HUES48 (cell line): ENCODE results near the gene ALAS1.
"Not testable (repeated sequence)": the region's sequence is repeated elsewhere in the genome, so short reads cannot be mapped to it uniquely, and the experiment has no call there.

Experiments
- H3K27ac ChIP-seq: one replicate; pipeline ENCODE4 v1.7.0; 2013; ENCODE audit warnings: low read depth, low read length, inconsistent platforms
- H3K27me3 ChIP-seq: 2 replicates; pipeline ENCODE4 v1.6.1; 2013; ENCODE audit warnings: mild to moderate bottlenecking, low read length; ENCODE audit not compliant: control insufficient read depth, insufficient read depth
- H3K36me3 ChIP-seq: 2 replicates; pipeline ENCODE4 v1.6.1; 2013; ENCODE audit warnings: low read length; ENCODE audit not compliant: control insufficient read depth, insufficient read depth
- H3K4me1 ChIP-seq: 2 replicates; pipeline ENCODE4 v1.6.1; 2013; ENCODE audit warnings: mild to moderate bottlenecking, low read length; ENCODE audit not compliant: control insufficient read depth, insufficient read depth
- H3K4me3 ChIP-seq: 2 replicates; pipeline ENCODE4 v1.5.1; 2013; ENCODE audit warnings: mild to moderate bottlenecking, low read depth, low read length
- H3K9ac ChIP-seq: 2 replicates; pipeline ENCODE4 v1.6.1; 2013; ENCODE audit warnings: mild to moderate bottlenecking, low read depth, low read length, moderate library complexity
- H3K9me3 ChIP-seq: 2 replicates; pipeline ENCODE4 v1.6.1; 2013; ENCODE audit warnings: low read length; ENCODE audit not compliant: control insufficient read depth, insufficient read depth

The ALAS1 gene

DNA sequence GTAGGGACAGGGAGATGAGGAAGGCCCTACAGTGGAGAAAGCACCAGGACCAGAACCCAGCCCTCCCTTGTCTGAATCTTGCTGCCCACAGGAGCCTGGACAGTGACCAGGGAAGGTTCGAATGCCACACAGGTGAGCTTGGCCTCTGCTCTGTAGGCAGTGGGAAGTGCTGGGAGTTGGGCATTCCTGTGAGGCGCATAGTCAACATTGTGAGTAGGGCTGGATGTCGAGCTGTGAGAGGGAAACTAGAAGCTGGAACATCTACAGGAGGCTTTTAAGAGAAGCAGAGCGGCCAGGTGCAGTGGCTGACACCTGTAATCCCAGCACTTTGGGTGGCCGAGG lies 20.3 kb upstream of the ALAS1 start:
- Histone ChIP-seq H3K9ac (no peak overlapping the region), H3K36me3 (no peaks in the 10 kb centered on the region), H3K9me3 (no peaks in the 10 kb centered on the region), H3K27ac (no peak overlapping the region), H3K4me3 (no peak overlapping the region), H3K27me3 (no peaks in the 10 kb centered on the region), H3K4me1 (no peaks in the 10 kb centered on the region)

DNA sequence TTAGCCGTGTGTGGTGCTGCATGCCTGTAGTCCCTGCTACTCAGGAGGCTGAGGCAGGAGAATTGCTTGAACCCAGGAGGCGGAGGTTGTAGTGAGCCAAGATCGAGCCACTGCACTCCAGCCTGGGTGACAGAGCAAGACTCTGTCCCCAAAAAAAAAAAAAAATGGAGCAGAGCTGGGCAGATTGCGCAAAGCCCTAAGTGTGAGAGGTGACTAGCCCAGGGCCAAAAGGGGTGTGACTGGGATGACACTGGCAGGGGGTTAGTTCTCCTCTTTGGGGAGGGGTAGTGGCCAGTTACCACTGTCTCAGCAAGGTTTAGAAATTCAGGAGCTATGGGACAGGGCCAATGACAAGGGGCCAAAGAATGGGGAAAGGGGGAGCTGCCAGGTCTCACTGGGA lies 19.8 kb upstream of the ALAS1 start:
- not testable (repeated sequence) for H3K4me3 ChIP-seq, H3K27me3 ChIP-seq, H3K4me1 ChIP-seq, H3K9me3 ChIP-seq, H3K27ac ChIP-seq, H3K9ac ChIP-seq, H3K36me3 ChIP-seq

DNA sequence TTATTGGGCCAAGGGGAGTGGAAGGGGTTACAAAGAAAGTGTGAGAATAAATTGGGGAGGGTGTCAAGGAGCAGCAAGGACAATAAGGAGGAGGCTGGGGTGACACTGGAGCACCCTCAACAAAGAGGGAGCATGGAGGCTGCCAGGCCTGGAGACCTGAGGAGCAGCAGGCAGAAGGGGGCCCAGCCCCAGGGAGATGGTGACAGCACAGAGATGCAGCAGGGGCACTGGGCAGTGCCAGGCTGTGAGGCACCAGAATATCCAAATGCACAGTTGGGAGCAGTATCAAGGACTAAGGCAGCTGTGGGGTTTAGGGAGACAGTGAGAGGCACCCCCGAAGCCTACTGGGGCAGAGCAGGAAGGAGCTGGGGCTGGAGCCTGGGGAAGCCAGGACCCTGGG lies 19.4 kb upstream of the ALAS1 start:
- no peaks in the 10 kb centered on the region for H3K4me1 ChIP-seq
- no peak overlapping the region for H3K27ac ChIP-seq
- H3K4me3 ChIP-seq: no peak overlapping the region
- no peaks in the 10 kb centered on the region for H3K9me3 ChIP-seq
- H3K27me3 ChIP-seq: no peaks in the 10 kb centered on the region
- H3K36me3 ChIP-seq: no peaks in the 10 kb centered on the region
- H3K9ac ChIP-seq: no peak overlapping the region

GRCh38 chr3:52181543-52181942 lies 16.4 kb upstream of the ALAS1 start:
- Histone ChIP-seq H3K9me3 (no peaks in the 10 kb centered on the region), H3K36me3 (no peaks in the 10 kb centered on the region), H3K27ac (peak overlapping the region; percentile 20), H3K4me3 (no peak overlapping the region), H3K27me3 (no peaks in the 10 kb centered on the region), H3K9ac (no peak overlapping the region), H3K4me1 (no peaks in the 10 kb centered on the region)

- Histone ChIP-seq H3K9ac (no peak overlapping the region), H3K4me1 (no peaks in the 10 kb centered on the region), H3K9me3 (no peaks in the 10 kb centered on the region), H3K27ac (no peak overlapping the region), H3K36me3 (no peaks in the 10 kb centered on the region), H3K27me3 (no peaks in the 10 kb centered on the region), H3K4me3 (no peak overlapping the region)
Observed at GRCh38 chr3:52182196-52182595, 15.8 kb upstream of the ALAS1 start.

- Histone ChIP-seq H3K4me3 (no peak overlapping the region), H3K36me3 (no peaks in the 10 kb centered on the region), H3K4me1 (no peaks in the 10 kb centered on the region), H3K27ac (no peak overlapping the region), H3K9ac (no peak overlapping the region), H3K27me3 (no peaks in the 10 kb centered on the region), H3K9me3 (no peaks in the 10 kb centered on the region)
Observed at GRCh38 chr3:52182691-52183090, 15.3 kb upstream of the ALAS1 start.

DNA sequence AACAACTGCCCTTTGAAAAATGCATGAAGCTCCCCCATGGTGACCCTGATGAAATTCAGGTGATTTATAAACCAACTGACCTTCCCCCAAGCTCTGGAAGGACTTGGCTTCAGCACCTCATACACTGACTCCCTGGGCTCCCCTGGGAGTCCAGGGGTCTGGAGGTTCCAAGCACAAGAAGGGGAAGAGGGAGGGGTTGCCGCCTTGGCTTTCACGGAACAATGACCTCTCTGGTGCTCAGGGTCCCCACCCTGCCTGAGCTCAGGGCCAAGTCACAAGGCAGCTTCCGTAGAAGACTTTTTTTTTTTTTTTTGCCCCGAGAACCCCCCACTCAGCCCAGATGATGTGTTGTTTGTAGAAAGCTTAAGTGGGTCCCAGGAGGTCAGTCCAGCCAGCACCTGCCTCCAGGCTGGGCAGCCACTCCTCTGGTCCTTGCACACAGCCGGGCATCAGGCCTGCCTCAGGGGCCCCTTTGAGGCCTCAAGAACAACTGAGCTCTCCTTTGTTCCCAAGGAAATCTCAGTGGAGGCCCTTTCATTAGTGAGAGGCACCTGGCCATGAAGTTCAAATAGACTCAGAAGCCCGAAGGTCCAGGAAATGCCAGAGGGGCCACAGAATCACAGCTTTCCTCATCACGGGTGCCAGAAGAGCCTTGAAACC lies 14.0 kb upstream of the ALAS1 start:
- Histone ChIP-seq H3K27me3 (no peaks in the 10 kb centered on the region), H3K27ac (no peak overlapping the region), H3K36me3 (no peaks in the 10 kb centered on the region), H3K9me3 (no peaks in the 10 kb centered on the region), H3K4me3 (no peak overlapping the region), H3K9ac (no peak overlapping the region), H3K4me1 (no peaks in the 10 kb centered on the region)

DNA sequence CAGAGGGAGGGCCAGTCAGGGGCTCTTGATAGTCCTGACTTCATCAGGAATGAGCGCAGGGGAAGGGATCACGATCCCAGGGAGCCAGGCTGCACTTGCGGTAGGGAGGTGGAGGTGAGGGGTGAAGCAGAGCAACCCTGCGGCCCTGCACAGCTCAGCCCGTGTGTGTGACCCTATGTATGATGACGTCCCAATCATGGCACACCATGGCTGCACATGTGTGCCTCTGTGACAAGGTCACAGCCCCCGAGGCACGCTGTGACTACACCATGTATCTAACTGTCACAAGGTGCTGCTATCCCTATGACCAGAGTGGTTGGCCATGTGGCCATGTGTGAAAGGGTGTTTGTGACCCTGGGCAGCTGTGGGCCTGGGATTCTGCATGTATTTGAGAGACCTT lies 13.3 kb upstream of the ALAS1 start:
- H3K27ac ChIP-seq: no peak overlapping the region
- H3K9ac ChIP-seq: no peak overlapping the region
- H3K36me3 ChIP-seq: no peaks in the 10 kb centered on the region
- H3K27me3 ChIP-seq: no peaks in the 10 kb centered on the region
- no peak overlapping the region for H3K4me3 ChIP-seq
- no peaks in the 10 kb centered on the region for H3K9me3 ChIP-seq
- H3K4me1 ChIP-seq: no peaks in the 10 kb centered on the region

DNA sequence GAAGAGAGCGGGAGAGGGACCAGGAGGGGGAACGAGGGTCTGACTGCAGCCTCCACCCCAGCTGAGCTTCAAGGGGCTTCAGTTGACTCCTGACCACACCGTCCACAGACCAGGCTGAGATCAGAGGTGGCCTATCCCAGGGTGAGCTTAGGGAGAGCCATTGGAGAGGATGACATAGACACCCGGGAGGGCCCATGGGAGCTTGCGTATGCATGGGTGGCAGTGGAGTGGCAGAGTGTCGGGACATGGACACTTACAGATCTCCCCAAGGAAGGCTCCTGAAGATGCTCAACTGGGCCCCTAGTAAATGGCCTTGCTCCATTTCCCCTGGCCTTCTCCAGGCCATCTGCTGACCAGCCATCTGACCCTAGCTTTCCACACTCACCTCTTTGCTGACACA lies 12.6 kb upstream of the ALAS1 start:
- no peaks in the 10 kb centered on the region for H3K27me3 ChIP-seq
- no peak overlapping the region for H3K9ac ChIP-seq
- H3K4me3 ChIP-seq: no peak overlapping the region
- no peaks in the 10 kb centered on the region for H3K36me3 ChIP-seq
- H3K9me3 ChIP-seq: no peaks in the 10 kb centered on the region
- H3K27ac ChIP-seq: no peak overlapping the region
- no peaks in the 10 kb centered on the region for H3K4me1 ChIP-seq

GRCh38 chr3:52185837-52186236 lies 12.1 kb upstream of the ALAS1 start:
- Histone ChIP-seq H3K4me1 (no peaks in the 10 kb centered on the region), H3K9ac (no peak overlapping the region), H3K9me3 (no peaks in the 10 kb centered on the region), H3K4me3 (no peak overlapping the region), H3K36me3 (no peaks in the 10 kb centered on the region), H3K27ac (no peak overlapping the region), H3K27me3 (no peaks in the 10 kb centered on the region)

DNA sequence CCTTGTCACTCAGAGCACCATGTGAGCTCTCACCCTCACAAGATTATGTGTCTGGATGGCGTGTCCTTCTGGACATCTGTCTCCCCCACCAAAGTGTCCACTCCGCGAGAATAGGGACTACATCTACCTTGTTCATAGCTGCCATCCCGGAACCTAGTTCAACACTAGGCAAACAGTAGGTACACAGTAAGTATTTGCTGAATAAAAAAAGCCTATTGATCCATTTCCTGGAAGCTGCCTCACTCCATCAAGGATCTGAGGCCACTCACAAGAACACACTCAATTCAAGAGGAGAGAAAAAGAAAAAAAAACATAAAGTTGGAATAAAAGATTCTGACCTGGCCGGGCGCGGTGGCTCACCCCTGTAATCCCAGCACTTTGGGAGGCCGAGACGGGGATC lies 11.2 kb upstream of the ALAS1 start:
- Histone ChIP-seq H3K9me3 (no peaks in the 10 kb centered on the region), H3K36me3 (no peaks in the 10 kb centered on the region), H3K27me3 (no peaks in the 10 kb centered on the region), H3K4me3 (no peak overlapping the region), H3K9ac (no peak overlapping the region), H3K27ac (no peak overlapping the region), H3K4me1 (no peaks in the 10 kb centered on the region)

GRCh38 chr3:52188556-52188955 lies 9.4 kb upstream of the ALAS1 start:
- Histone ChIP-seq H3K9ac (no peak overlapping the region), H3K36me3 (no peaks in the 10 kb centered on the region), H3K27ac (no peak overlapping the region), H3K27me3 (no peaks in the 10 kb centered on the region), H3K4me3 (no peak overlapping the region), H3K4me1 (no peaks in the 10 kb centered on the region), H3K9me3 (no peaks in the 10 kb centered on the region)
